Measurements from ENCODE around the gene GPR173.

Gene GPR173

GRCh38 chrX:53071604-53072417 lies 23.2 kb downstream of the GPR173 start:
- DNase-seq: peak; percentile 82

GRCh38 chrX:53072418-53073114 lies 24.0 kb downstream of the GPR173 start:
- no peak for DNase-seq

- no peak for DNase-seq
Measured at GRCh38 chrX:53073115-53073586, 24.6 kb downstream of the GPR173 start.

GRCh38 chrX:53075011-53075410 lies 26.4 kb downstream of the GPR173 start:
- no peak for DNase-seq

- no peak for DNase-seq
Measured at GRCh38 chrX:53076671-53077070, 28.1 kb downstream of the GPR173 start.

- DNase-seq: no peak
Measured at GRCh38 chrX:53077207-53078197, 28.9 kb downstream of the GPR173 start.

GRCh38 chrX:53078943-53079342 lies 30.4 kb downstream of the GPR173 start:
- DNase-seq: no peak

- DNase-seq: no peak
Measured at GRCh38 chrX:53080628-53081580, 32.3 kb downstream of the GPR173 start.

GRCh38 chrX:53081925-53082772 lies 33.6 kb downstream of the GPR173 start, which contains the start of gene TSPYL2:
Gene TSPYL2, plus strand, starts transcription at chrX:53082367. Its CDS starts 132 bp downstream, at chrX:53082499.
- peak; percentile 95 for DNase-seq

GRCh38 chrX:53082773-53083616 lies 34.4 kb downstream of the GPR173 start:
- DNase-seq: no peak

- no peak for DNase-seq
Measured at GRCh38 chrX:53084043-53084570, 35.5 kb downstream of the GPR173 start.

GRCh38 chrX:53084863-53085262 lies 36.3 kb downstream of the GPR173 start:
- DNase-seq: no peak

GRCh38 chrX:53085661-53086229 lies 37.2 kb downstream of the GPR173 start:
- DNase-seq: no peak

- DNase-seq: no peak
Measured at GRCh38 chrX:53086464-53086863, 37.9 kb downstream of the GPR173 start.

GRCh38 chrX:53087388-53087831 lies 38.8 kb downstream of the GPR173 start:
- no peak for DNase-seq

GRCh38 chrX:53088136-53088974 lies 39.8 kb downstream of the GPR173 start:
- DNase-seq: peak; percentile 88

GRCh38 chrX:53089224-53089842 lies 40.7 kb downstream of the GPR173 start:
- peak; percentile 7 for DNase-seq

Data from NCI-H2107 (cell line).